HFFc6 (cell line): ENCODE data around the gene SPATA4. TPM values are rescaled to one million over a fixed set of nuclear protein-coding genes. Genes with fewer than 3 reads are reported as not detected.

Experiments
- DNase-seq: peaks from one replicate; pipeline ENCODE4 v3.0.0-alpha.2; 2018
- H3K27ac Mint-ChIP-seq: 2 replicates; pipeline ENCODE4 v1.8.0; 2020; ENCODE audit warnings: mild to moderate bottlenecking, mixed read lengths
- H3K27me3 Mint-ChIP-seq: 2 replicates; pipeline ENCODE4 v1.8.0; 2021; ENCODE audit warnings: mild to moderate bottlenecking, moderate library complexity, mixed read lengths; ENCODE audit not compliant: insufficient read depth
- H3K36me3 Mint-ChIP-seq: 2 replicates; pipeline ENCODE4 v1.8.0; 2021; ENCODE audit warnings: low read depth, mixed read lengths
- H3K4me1 Mint-ChIP-seq: 2 replicates; pipeline ENCODE4 v1.8.0; 2020; ENCODE audit warnings: low read depth, mixed read lengths
- H3K4me3 Mint-ChIP-seq: 2 replicates; pipeline ENCODE4 v1.8.0; 2020; ENCODE audit warnings: mild to moderate bottlenecking, moderate library complexity, mixed read lengths
- H3K9me3 Mint-ChIP-seq: 2 replicates; pipeline ENCODE4 v1.8.0; 2020; ENCODE audit warnings: mild to moderate bottlenecking, mixed read lengths
- CTCF ChIP-seq: fragments of 200-600 bp; sonication (generic); IDR thresholded peaks from 2 replicates; pipeline ENCODE4 v1.5.0; 2021; ENCODE audit warnings: antibody characterized with exemption, mild to moderate bottlenecking
- total RNA-seq, 6 experiments: library from RNA; stranded (reverse); fragmentation: NEBNext Ultra II Directional; extraction: Animal tissue kit (Norgen Biotek cat#: 25700); gene quantifications; 2 replicates in 1 of 6; 3 replicates in 5 of 6; pipeline ENCODE4 v1.2.3, GENCODE V29; 2021

SPATA4 gene
- total RNA-seq, 6 experiments from 2014 or later = 0.14 to 0.38 (median 0.20) TPM; not detected in 2

DNA sequence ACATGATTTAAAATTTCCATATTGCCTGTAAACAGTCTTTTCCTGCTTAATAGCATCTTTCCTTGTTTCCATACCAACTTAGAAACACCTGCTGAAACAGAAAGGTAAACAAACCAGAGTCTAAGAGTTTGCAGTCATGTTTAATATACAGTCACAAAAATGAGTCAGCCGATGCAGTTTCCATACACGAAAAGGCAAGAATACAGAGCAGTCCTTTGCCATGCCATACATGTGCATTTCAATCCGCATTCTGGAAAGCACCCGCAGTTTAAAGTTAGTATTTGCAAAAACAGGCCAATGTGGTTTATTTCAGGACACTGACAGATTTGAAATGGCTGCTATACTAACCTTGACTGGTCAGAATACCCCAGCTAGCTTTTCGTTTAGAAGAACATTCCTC lies 41.6 kb upstream of the SPATA4 start:
- no peak for DNase-seq
- Mint-ChIP-seq H3K36me3 (no peaks in the 10 kb centered on the region), H3K27me3 (no peaks in the 10 kb centered on the region), H3K27ac (no peak overlapping the region), H3K9me3 (no peaks in the 10 kb centered on the region), H3K4me1 (peaks cover 24% of the 10 kb centered on the region), H3K4me3 (no peak overlapping the region)
- TF ChIP-seq CTCF = no peak

DNA sequence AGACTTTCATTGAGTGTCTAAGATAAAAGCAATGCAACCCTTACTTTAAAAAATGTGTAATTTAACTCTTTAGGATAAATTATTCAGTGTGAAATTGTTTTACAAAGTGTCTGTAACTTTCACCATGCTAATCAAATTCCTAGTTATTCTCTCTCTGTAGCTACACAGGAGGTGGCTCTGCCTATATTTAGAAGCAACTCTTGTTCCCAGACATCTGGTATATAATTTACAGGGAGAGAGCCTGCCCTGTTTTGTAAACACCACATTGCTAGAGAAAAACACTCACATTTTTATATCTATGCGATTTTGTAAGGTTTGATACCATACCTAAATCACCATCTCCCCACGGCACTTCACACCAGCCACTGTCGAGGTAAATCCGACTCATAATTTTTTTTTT lies 35.5 kb upstream of the SPATA4 start:
- Mint-ChIP-seq H3K27me3 (peaks cover 2% of the 10 kb centered on the region), H3K4me1 (peaks cover 23% of the 10 kb centered on the region), H3K4me3 (no peak overlapping the region), H3K36me3 (no peaks in the 10 kb centered on the region), H3K9me3 (no peaks in the 10 kb centered on the region), H3K27ac (no peak overlapping the region)
- no peak for TF ChIP-seq CTCF
- no peak for DNase-seq

- Mint-ChIP-seq H3K27ac (no peak overlapping the region), H3K36me3 (no peaks in the 10 kb centered on the region), H3K4me3 (no peak overlapping the region), H3K4me1 (peaks cover 23% of the 10 kb centered on the region), H3K9me3 (no peaks in the 10 kb centered on the region), H3K27me3 (peaks cover 2% of the 10 kb centered on the region)
- DNase-seq = no peak
- no peak for TF ChIP-seq CTCF
These were observed 34.3 kb upstream of the SPATA4 start for GRCh38 chr4:176229645-176230044.

GRCh38 chr4:176226736-176227135 lies 31.4 kb upstream of the SPATA4 start:
- no peak overlapping the region for H3K27ac Mint-ChIP-seq
- H3K27me3 Mint-ChIP-seq = peaks cover 2% of the 10 kb centered on the region
- no peaks in the 10 kb centered on the region for H3K36me3 Mint-ChIP-seq
- TF ChIP-seq CTCF = no peak
- no peak overlapping the region for H3K4me3 Mint-ChIP-seq
- no peak for DNase-seq
- H3K4me1 Mint-ChIP-seq = peaks cover 18% of the 10 kb centered on the region
- H3K9me3 Mint-ChIP-seq = no peaks in the 10 kb centered on the region

GRCh38 chr4:176223561-176223960 lies 28.2 kb upstream of the SPATA4 start:
- TF ChIP-seq CTCF = no peak
- Mint-ChIP-seq H3K4me3 (no peak overlapping the region), H3K4me1 (peaks cover 9% of the 10 kb centered on the region; the same call in 1 of the 2 replicates), H3K27me3 (peaks cover 2% of the 10 kb centered on the region), H3K36me3 (no peaks in the 10 kb centered on the region), H3K9me3 (no peaks in the 10 kb centered on the region), H3K27ac (no peak overlapping the region)
- DNase-seq = no peak

DNA sequence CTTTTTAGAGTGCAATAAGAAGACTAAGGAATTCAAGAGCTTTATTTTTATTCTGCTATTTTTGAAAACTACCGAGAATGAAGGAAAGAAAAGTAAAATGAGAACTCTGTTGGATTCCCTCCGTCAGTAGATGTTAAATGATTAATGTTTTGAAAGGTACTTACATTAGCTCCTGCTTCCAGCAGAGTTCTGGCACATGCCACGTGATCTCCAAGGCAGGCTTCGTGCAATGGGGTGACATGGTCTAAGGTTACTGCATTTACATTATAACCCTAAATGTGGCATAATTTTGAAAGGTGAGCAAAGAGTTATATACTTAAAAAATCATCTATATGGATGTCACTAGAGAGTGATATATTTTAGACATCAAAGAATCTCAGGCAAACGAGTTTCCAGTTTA lies 26.8 kb upstream of the SPATA4 start:
- TF ChIP-seq CTCF = no peak
- no peaks in the 10 kb centered on the region for H3K9me3 Mint-ChIP-seq
- peaks cover 2% of the 10 kb centered on the region for H3K27me3 Mint-ChIP-seq
- H3K36me3 Mint-ChIP-seq = no peaks in the 10 kb centered on the region
- H3K4me1 Mint-ChIP-seq = no peaks in the 10 kb centered on the region
- no peak overlapping the region for H3K4me3 Mint-ChIP-seq
- DNase-seq = no peak
- no peak overlapping the region for H3K27ac Mint-ChIP-seq
